ENCODE measurements around the gene VEZT.
"Not testable (repeated sequence)": the region's sequence is repeated elsewhere in the genome, so short reads cannot be mapped to it uniquely, and the experiment has no call there.

The VEZT gene

GRCh38 chr12:95224202-95225170, 6.9 kb downstream of the VEZT start:
- DNase-seq (ENCODE audit: low read depth) = no peak

DNA sequence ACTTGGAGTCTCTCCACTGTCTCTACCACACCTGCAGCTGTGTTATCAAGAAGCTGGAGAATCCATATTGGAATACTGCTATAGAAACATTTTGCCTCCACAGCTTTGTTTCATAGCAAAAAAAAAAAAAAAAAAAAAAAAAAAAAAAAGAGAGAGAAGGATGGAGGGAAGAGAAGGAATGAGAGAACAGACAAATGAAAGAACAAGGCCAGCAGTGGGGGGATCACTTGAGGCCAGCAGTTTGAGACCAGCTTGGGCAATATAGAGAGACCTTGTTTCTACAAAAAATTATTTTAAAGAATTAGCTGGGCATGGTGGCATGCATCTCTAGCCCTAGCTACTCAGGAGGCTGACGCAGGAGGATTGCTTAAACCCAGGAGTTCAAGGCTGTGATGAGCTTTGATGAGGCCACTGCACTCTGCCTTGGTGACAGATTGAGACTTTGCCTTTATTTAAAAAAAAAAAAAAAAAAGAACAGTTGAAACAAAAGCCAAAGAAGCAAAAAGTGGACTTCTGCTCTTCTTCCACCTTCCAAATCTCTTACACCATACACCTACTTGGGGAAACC, 8.1 kb downstream of the VEZT start:
- DNase-seq (ENCODE audit: low read depth) = no peak

DNA sequence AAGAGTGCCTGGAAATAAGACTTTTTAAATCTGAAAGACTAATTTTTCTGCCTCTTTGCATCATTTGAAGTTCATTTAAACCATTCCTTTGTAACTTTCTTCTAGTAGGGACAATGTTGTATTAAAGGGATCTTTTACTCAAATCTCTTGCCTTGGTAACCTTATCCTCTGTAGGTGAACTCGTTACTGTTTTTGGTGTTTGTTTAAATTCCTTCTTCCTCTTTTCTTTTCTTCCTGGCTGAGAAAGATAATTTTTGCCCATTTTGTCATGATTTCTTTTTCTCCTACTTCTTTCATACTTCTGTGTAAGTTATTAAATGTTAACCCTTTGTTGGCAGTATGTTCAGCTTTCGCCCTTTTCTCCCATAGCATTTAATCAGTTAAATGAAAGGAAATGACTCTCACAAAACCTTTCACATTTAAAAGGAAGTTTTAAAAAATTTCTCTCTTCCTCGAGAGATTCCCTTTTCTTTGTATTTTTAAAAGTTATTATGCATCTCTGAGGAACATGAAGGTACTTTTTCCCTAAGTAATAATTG, 10.3 kb downstream of the VEZT start:
- no peak for DNase-seq (ENCODE audit: low read depth)

DNA sequence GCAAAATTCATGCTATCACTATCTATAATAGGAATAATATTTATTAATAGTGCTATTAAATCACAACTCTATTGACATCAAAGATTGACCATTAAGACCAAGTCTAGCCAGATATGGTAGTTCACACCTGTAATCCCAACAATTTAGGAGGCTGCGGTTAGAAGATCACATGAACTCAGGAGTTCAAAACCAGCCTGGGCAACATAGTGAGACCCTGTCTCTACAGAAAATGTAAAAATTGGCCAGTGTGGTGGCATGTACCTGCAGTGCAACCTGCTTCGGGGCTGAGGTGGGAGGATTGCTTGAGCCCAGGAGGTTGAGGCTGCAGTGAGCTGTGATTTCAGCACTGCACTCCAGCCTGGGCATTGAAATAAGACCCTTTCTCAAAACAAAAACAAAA, 11.0 kb downstream of the VEZT start:
- no peak for DNase-seq (ENCODE audit: low read depth)

DNA sequence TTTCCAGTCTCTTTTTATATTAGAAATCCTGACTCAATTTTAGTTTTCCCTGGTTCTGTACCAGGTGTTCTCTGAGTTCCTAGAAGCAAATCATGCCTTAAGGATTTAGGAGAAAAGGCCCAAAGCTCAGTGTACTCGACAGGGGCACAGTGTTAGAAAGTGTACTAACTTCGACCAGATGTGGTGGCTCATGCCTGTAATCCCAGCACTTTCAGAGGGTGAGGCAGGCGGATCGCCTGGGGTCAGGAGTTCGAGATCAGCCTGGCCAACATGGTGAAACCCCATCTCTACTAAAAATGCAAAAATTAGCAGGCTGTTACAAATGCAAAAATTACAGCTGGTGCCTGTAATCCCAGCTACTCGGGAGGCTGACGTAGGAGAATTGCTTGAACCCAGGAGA, 12.0 kb downstream of the VEZT start:
- no peak for DNase-seq (ENCODE audit: low read depth)

DNA sequence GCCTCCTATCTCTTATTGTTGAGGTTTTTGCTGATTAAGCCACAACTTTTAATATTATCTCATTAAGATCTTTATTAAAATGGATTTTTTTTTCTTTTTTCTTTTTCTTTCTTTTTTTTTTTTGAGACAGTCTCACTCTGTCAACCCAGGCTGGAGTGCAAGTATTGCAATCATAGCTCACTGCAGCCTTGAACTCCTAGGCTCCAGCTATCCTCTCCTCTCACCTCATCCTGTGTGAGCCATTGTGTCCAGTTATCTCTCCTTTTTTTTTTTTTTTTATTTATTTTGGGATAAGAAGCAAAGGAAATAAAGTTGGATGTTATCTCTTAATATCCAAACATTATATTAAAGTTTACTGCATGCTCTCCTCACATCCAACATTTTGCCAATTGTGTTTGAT, 12.7 kb downstream of the VEZT start:
- no peak for DNase-seq (ENCODE audit: low read depth)

DNA sequence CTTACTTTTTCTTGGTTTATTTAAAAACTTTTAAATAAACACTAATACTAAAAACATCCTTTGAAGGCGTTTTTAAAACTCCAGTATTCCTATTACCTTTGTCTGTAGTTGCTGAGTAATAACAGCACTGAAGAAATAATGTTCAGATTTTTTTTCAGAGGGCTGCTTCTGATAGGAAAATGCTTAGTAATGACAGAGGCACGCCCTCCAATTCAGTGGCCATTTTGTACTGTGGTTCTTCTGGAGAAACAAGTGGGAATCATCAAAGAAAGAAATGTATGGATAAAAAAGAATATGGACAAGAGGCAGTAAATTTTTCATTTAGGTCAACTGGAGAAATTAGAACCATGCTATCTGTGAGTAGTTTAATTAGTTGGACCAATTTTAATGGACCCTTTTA, 13.6 kb downstream of the VEZT start:
- DNase-seq (ENCODE audit: low read depth) = no peak

GRCh38 chr12:95234187-95234586, 16.6 kb downstream of the VEZT start:
- DNase-seq (ENCODE audit: low read depth) = not testable (repeated sequence)

- DNase-seq (ENCODE audit: low read depth) = not testable (repeated sequence)
These were observed 18.0 kb downstream of the VEZT start for GRCh38 chr12:95235621-95236020.

GRCh38 chr12:95237315-95237714, 19.7 kb downstream of the VEZT start:
- no peak for DNase-seq (ENCODE audit: low read depth)

- DNase-seq (ENCODE audit: low read depth) = no peak
These were observed 20.5 kb downstream of the VEZT start for GRCh38 chr12:95238150-95238549.

GRCh38 chr12:95239216-95239615, 21.6 kb downstream of the VEZT start:
- no peak for DNase-seq (ENCODE audit: low read depth)

GRCh38 chr12:95239835-95240234, 22.2 kb downstream of the VEZT start:
- not testable (repeated sequence) for DNase-seq (ENCODE audit: low read depth)

DNA sequence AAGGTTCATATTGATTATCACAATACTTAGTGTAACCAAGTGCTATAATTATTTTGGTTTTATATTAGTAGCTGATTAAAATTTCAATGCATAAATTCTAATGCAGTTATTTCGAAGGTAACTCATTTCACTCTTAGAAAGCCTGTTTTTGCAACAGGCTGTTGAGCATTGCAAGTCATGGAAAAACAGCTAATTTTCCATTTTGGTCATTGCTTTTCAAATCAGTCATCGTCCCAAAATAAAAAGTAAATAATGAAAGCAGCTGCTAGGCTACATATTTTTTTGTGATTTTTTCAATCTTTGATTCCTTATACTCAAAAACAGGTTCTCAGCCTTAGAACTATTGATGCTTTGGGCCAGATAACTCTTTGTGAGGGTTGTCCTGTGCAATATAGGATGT, 22.9 kb downstream of the VEZT start:
- no peak for DNase-seq (ENCODE audit: low read depth)

DNA sequence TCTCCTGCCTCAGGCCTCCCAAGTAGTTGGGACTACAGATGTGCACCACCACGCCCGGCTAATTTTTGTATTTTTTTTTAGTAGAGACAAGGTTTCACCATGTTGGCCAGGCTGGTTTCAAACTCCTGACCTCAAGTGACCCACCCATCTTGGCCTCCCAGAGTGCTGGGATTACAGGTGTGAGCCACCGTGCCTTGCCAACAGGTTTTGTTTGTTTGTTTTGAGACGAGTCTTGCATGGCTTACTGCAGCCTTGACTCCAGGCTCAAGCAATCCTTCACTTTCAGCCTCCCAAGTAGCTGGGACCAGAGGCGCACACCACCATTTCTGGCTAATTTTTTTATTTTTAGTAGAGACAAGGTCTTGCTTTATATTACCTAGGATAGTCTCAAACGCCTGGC, 23.5 kb downstream of the VEZT start:
- DNase-seq (ENCODE audit: low read depth) = not testable (repeated sequence)

- DNase-seq (ENCODE audit: low read depth) = no peak
These were observed 24.3 kb downstream of the VEZT start for GRCh38 chr12:95241761-95242506.

- no peak for DNase-seq (ENCODE audit: low read depth)
These were observed 26.0 kb downstream of the VEZT start for GRCh38 chr12:95243497-95244183.

DNA sequence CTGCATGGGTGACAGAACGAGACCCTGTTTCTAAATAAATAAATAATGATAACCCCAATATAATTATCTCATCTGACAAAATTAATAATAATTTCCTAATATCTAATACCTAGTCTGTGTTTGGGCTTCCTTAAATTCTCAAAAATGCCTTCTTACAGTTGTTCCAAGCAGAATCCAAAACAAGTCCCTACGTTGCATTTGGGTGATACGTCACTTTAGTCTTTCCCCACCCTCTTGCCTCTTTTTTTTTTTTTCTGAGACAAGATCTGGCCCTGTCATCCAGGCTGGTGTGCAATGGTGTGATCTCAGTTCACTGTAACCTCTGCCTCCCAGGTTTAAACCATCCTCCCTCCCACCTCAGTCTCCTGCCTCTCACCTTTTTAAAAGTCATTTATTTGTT, 26.7 kb downstream of the VEZT start:
- DNase-seq (ENCODE audit: low read depth) = no peak

- DNase-seq (ENCODE audit: low read depth) = no peak
These were observed 30.5 kb downstream of the VEZT start for GRCh38 chr12:95248095-95248494.

GRCh38 chr12:95248604-95249360, 31.2 kb downstream of the VEZT start:
- no peak for DNase-seq (ENCODE audit: low read depth)

DNA sequence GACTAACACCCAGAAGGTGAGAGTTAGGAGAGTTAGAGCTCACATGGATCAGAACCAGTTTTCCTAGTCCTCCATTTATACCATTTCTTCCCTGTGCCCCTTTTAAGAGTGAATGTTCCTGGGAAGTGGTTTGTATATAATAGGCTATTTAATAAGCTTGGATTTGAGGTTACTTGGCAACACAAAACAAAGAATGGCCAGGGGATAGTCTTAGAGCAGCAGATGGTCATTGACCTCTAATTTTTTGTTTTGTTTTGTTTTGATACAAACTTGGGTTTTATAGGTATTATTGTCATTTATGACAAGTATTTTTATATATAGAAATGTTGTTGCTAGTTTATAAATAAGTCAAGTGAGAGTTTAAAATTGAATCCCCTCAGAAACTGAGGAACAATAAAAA, 35.8 kb downstream of the VEZT start:
- no peak for DNase-seq (ENCODE audit: low read depth)

All from HS-5 (cell line).